OCI-LY1 (cell line): ENCODE results near the gene ATP13A5.

Experiments
- CTCF ChIP-seq: fragments of 200-600 bp; sonication (generic), shearing (Covaris generic); IDR thresholded peaks from 2 replicates; pipeline ENCODE4 v1.5.1; 2017; ENCODE audit warnings: mild to moderate bottlenecking, antibody characterized with exemption, low read length, moderate library complexity, mixed read lengths
- EZH2 ChIP-seq: fragments of 200-600 bp; sonication (generic), shearing (Covaris generic); IDR thresholded peaks from 2 replicates; pipeline ENCODE4 v1.8.0; 2017; ENCODE audit warnings: borderline replicate concordance, mixed run types, mild to moderate bottlenecking, antibody characterized with exemption, low read length, moderate library complexity, mixed read lengths

- TF ChIP-seq CTCF (no peak), EZH2 (no peak)
Observed at GRCh38 chr3:193388361-193388760, 9.8 kb upstream of the ATP13A5 start.
